HepG2 (cell line): ENCODE measurements around the gene ZNF222. TPM values are rescaled to one million over a fixed set of nuclear protein-coding genes. Genes with fewer than 3 reads are reported as not detected.

ENCODE experiments used
- KLF13 ChIP-seq: sonication (generic); formaldehyde crosslinking; IDR thresholded peaks from 2 replicates; pipeline ENCODE4 v1.4.0; 2020; ENCODE audit warnings: mild to moderate bottlenecking, missing genetic modification reagents
- ZKSCAN8 ChIP-seq: IDR thresholded peaks from 2 replicates; pipeline ENCODE4 v1.6.1; 2016; ENCODE audit warnings: borderline replicate concordance, missing genetic modification reagents, missing compliant biosample characterization
- ZNF644 ChIP-seq: IDR thresholded peaks from 2 replicates; pipeline ENCODE4 v1.6.1; 2016; ENCODE audit warnings: low read depth
- polyA plus RNA-seq, 8 experiments: library from polyadenylated mRNA; depleted of rRNA in 3 of 8; stranded (reverse) in 7 of 8; unstranded in 1 of 8; fragments of >200 nt; fragmentation: Illumina TruSeq in 4 of 8; extraction: Trizol in 4 of 8; gene quantifications; 2 replicates each; pipeline versions ENCODE4 v1.2.1 to v1.2.3, GENCODE V29; 2011 to 2016; ENCODE audit warnings: low read depth in 4 of 8, missing spikeins in 1 of 8, mixed read lengths in 1 of 8; ENCODE audit not compliant: insufficient read depth in 1 of 8
- total RNA-seq, 5 experiments: library from RNA; depleted of rRNA; stranded (reverse); fragments of >200 nt; fragmentation: Illumina TruSeq; extraction: Trizol; gene quantifications; 2 replicates each; pipeline ENCODE4 v1.2.3, GENCODE V29; 2016; ENCODE audit warnings: low read depth in 1 of 5
- TF ChIP-seq, protein P1 (sequence below): sonication (generic); formaldehyde crosslinking; IDR thresholded peaks from 2 replicates; pipeline ENCODE4 v1.8.0; 2022; ENCODE audit warnings: mild to moderate bottlenecking, missing genetic modification reagents; ENCODE audit not compliant: insufficient replicate concordance
- TF ChIP-seq, protein P2 (sequence below): sonication (generic); formaldehyde crosslinking; IDR thresholded peaks from 2 replicates; pipeline ENCODE4 v1.4.0; 2020; ENCODE audit warnings: missing genetic modification reagents

ZNF222 gene
- total and polyA plus RNA-seq, 2 of the 13 experiments (the other 11 are each of a cell fraction or from before 2014, with no cell fraction given), result 2.2 to 6.2 TPM

DNA sequence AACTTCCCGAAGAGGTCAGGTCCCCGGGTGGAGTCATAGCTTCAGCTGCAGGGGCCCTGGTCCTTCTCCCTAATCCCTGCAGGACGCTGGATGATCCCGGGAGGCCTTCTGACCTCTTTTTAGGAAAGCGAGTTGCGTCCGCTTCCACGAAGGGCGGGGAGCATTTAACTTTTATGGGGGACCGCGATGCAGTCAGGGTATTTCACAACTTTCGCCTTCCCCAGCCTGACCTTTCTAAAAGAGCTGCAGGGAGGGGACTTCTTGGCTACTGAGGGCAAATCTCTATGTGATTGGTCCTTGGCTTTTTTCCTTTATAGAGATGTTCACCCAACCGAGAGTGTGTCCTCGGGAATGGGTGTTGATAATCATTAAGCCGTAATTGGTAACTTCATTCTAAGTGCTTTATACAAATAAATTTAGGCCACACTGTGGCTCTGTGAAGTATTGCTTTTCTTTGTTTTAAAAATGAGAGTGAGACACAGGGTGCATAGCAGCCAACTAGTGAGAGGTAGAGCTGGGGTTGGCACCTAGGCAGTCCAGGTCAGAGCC is 21.6 kb upstream of the ZNF222 start (continued):
- TF ChIP-seq ZKSCAN8 (CRISPR knock-in tag) (no peak), KLF13 (CRISPR knock-in tag) (no peak), ZNF644 (CRISPR knock-in tag) (no peak)
- TF ChIP-seq, protein P1, sequence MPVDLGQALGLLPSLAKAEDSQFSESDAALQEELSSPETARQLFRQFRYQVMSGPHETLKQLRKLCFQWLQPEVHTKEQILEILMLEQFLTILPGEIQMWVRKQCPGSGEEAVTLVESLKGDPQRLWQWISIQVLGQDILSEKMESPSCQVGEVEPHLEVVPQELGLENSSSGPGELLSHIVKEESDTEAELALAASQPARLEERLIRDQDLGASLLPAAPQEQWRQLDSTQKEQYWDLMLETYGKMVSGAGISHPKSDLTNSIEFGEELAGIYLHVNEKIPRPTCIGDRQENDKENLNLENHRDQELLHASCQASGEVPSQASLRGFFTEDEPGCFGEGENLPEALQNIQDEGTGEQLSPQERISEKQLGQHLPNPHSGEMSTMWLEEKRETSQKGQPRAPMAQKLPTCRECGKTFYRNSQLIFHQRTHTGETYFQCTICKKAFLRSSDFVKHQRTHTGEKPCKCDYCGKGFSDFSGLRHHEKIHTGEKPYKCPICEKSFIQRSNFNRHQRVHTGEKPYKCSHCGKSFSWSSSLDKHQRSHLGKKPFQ (CRISPR knock-in tag), result peak; percentile 43
- TF ChIP-seq, protein P2, sequence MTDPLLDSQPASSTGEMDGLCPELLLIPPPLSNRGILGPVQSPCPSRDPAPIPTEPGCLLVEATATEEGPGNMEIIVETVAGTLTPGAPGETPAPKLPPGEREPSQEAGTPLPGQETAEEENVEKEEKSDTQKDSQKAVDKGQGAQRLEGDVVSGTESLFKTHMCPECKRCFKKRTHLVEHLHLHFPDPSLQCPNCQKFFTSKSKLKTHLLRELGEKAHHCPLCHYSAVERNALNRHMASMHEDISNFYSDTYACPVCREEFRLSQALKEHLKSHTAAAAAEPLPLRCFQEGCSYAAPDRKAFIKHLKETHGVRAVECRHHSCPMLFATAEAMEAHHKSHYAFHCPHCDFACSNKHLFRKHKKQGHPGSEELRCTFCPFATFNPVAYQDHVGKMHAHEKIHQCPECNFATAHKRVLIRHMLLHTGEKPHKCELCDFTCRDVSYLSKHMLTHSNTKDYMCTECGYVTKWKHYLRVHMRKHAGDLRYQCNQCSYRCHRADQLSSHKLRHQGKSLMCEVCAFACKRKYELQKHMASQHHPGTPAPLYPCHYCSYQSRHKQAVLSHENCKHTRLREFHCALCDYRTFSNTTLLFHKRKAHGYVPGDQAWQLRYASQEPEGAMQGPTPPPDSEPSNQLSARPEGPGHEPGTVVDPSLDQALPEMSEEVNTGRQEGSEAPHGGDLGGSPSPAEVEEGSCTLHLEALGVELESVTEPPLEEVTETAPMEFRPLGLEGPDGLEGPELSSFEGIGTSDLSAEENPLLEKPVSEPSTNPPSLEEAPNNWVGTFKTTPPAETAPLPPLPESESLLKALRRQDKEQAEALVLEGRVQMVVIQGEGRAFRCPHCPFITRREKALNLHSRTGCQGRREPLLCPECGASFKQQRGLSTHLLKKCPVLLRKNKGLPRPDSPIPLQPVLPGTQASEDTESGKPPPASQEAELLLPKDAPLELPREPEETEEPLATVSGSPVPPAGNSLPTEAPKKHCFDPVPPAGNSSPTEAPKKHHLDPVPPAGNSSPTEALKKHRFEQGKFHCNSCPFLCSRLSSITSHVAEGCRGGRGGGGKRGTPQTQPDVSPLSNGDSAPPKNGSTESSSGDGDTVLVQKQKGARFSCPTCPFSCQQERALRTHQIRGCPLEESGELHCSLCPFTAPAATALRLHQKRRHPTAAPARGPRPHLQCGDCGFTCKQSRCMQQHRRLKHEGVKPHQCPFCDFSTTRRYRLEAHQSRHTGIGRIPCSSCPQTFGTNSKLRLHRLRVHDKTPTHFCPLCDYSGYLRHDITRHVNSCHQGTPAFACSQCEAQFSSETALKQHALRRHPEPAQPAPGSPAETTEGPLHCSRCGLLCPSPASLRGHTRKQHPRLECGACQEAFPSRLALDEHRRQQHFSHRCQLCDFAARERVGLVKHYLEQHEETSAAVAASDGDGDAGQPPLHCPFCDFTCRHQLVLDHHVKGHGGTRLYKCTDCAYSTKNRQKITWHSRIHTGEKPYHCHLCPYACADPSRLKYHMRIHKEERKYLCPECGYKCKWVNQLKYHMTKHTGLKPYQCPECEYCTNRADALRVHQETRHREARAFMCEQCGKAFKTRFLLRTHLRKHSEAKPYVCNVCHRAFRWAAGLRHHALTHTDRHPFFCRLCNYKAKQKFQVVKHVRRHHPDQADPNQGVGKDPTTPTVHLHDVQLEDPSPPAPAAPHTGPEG, result no peak
